ENCODE results near the gene BIRC7. TPM values are rescaled to one million over a fixed set of nuclear protein-coding genes. Genes with fewer than 3 reads are reported as not detected.

Gene BIRC7
- total RNA-seq, 1 donor from 2014 or later: 6.9 TPM

DNA sequence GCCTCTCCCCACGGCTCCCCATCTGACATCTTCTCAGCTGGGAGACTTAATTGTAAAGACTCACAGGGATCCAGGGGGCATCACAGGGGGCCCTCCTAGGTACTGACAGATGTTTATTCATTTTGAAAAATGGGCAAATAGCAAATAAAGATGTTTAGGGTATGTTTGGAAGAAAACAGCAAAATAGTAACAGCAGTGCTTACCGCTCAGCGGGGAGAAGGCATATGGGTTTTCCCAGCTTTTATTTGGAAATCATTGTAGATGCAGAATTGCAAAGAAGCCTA is 2.7 kb upstream of the BIRC7 start:
- Mint-ChIP-seq H3K9me3 (no peaks in the 10 kb centered on the region), H3K27me3 (ENCODE audit: low read depth) (peaks cover 2% of the 10 kb centered on the region), H3K36me3 (ENCODE audit: low read depth) (no peaks in the 10 kb centered on the region), H3K4me1 (peaks cover 57% of the 10 kb centered on the region), H3K4me3 (peak overlapping the region; percentile 31), H3K27ac (ENCODE audit: unreplicated experiment) (no peak overlapping the region)
- DNase-seq (ENCODE audit: low read depth, low spot score): no peak
- TF ChIP-seq, protein P1, sequence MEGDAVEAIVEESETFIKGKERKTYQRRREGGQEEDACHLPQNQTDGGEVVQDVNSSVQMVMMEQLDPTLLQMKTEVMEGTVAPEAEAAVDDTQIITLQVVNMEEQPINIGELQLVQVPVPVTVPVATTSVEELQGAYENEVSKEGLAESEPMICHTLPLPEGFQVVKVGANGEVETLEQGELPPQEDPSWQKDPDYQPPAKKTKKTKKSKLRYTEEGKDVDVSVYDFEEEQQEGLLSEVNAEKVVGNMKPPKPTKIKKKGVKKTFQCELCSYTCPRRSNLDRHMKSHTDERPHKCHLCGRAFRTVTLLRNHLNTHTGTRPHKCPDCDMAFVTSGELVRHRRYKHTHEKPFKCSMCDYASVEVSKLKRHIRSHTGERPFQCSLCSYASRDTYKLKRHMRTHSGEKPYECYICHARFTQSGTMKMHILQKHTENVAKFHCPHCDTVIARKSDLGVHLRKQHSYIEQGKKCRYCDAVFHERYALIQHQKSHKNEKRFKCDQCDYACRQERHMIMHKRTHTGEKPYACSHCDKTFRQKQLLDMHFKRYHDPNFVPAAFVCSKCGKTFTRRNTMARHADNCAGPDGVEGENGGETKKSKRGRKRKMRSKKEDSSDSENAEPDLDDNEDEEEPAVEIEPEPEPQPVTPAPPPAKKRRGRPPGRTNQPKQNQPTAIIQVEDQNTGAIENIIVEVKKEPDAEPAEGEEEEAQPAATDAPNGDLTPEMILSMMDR (conservative IDR thresholded peaks at IDR 0.05): no peak

DNA sequence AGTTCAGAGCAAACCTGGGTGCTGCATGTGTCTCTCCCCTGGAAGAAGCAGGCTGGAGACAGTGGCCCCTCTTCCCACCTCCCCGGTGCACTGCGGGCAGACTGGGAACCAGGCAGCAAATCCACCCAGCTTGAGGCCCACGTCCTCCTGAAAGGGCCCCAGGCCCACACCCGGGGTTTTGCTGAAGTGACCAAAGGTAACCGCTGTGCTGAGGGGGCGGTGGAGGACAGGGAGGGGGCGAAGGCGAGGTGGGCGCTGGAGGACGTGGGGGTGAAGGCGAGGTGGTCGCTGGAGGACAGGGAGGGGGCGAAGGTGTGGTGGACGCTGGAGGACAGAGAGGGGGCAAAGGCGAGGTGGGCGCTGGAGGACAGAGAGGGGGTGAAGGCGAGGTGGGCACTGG is 1.8 kb upstream of the BIRC7 start:
- Mint-ChIP-seq H3K27ac (ENCODE audit: unreplicated experiment) (no peak overlapping the region), H3K27me3 (ENCODE audit: low read depth) (peaks cover 2% of the 10 kb centered on the region), H3K36me3 (ENCODE audit: low read depth) (no peaks in the 10 kb centered on the region), H3K4me3 (no peak overlapping the region), H3K4me1 (peaks cover 53% of the 10 kb centered on the region), H3K9me3 (no peaks in the 10 kb centered on the region)
- DNase-seq (ENCODE audit: low read depth, low spot score): no peak
- TF ChIP-seq, protein P1 (conservative IDR thresholded peaks at IDR 0.05): no peak

DNA sequence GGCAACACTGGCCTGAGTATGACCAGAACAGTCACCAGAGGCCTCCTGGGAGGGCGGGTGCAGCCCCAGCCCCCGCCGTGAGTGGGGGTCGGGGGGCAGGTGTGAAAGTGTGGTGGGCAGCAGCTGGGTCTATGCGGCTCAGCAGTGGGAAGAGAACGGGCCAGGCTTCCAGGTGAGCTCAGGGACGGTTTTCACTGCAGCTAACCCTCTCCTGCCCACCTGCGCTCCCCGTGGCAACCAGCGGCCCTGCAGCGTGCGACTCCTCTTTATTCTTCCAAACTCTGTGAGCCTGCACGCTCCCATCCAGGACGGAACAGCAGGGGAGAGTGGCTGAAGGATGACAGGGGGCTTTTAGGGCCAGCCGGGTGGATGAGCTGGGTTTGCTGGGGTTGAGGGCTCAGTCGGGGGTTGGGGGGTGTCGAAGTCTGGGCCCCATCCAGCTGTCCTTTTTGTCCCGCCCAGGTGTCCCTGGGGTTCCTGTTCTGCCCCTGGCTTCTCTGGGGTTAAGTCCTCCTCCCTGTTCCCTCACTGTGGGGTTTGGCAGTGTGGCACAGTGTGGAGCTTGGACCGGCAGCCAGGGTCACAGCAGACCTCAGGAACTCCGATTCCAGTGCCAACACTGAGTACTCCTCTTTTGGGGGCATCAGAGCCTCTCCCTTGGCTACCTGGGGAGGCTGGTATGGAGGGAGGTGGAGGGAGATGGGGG is 859 bp upstream of the BIRC7 start:
- peaks cover 2% of the 10 kb centered on the region for H3K27me3 Mint-ChIP-seq (ENCODE audit: low read depth)
- H3K4me1 Mint-ChIP-seq: peaks cover 45% of the 10 kb centered on the region
- peak overlapping the region; percentile 38 for H3K4me3 Mint-ChIP-seq
- TF ChIP-seq, protein P1 (conservative IDR thresholded peaks at IDR 0.05): peak; percentile 65
- no peak for DNase-seq (ENCODE audit: low read depth, low spot score)
- H3K27ac Mint-ChIP-seq (ENCODE audit: unreplicated experiment): peak overlapping the region; percentile 57
- H3K9me3 Mint-ChIP-seq: no peaks in the 10 kb centered on the region
- no peaks in the 10 kb centered on the region for H3K36me3 Mint-ChIP-seq (ENCODE audit: low read depth)

DNA sequence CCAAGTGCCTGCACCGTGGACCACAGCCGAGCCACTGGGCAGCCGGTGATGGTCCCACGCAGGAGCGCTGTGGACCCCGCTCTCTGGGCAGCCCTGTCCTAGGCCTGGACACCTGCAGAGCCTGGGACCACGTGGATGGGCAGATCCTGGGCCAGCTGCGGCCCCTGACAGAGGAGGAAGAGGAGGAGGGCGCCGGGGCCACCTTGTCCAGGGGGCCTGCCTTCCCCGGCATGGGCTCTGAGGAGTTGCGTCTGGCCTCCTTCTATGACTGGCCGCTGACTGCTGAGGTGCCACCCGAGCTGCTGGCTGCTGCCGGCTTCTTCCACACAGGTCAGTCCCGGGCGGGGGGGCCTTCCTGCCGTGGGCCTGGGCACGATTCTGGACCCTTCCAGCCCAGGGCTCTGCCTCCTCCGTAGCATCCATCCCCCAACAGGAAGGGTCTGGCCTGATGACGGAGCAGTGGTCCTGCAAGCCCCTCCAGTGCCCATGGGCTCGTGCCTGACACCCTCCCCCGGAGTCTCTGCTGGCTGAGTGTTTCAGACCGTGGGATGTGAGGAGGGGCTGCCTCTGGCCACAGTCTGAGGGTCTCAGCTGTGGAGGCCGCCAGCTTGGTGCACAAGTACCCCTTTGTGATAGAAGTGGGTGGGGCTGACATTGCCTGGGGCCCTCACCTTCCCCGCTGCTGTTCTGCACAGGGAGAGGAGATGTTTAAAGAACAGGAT is 572 bp downstream of the BIRC7 start:
- H3K4me1 Mint-ChIP-seq: peaks cover 30% of the 10 kb centered on the region
- peak overlapping the region; percentile 77 for H3K4me3 Mint-ChIP-seq
- peak overlapping the region; percentile 75 for H3K27ac Mint-ChIP-seq (ENCODE audit: unreplicated experiment)
- peaks cover 2% of the 10 kb centered on the region for H3K27me3 Mint-ChIP-seq (ENCODE audit: low read depth)
- no peaks in the 10 kb centered on the region for H3K9me3 Mint-ChIP-seq
- TF ChIP-seq, protein P1 (conservative IDR thresholded peaks at IDR 0.05): no peak
- peak; percentile 25 for DNase-seq (ENCODE audit: low read depth, low spot score)
- no peaks in the 10 kb centered on the region for H3K36me3 Mint-ChIP-seq (ENCODE audit: low read depth)

DNA sequence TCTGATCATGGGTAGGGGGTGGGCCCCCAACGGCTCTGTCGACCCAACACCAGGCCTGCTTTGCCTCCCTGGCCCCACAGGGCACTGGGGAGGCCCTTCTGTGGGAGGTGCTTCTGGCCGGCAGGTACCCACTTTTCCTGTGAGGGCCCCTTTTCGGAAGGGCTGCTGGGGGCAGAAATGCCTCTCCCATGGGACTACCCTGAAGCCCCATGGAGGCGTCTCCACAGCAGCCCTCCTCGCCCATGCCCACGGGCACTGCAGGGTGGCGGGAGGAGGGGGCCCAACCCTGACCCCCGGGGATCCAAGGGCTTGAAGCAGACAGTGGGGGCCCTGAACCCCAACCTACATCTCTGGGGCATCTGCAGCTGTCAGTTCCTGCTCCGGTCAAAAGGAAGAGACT is 2.3 kb downstream of the BIRC7 start:
- H3K4me3 Mint-ChIP-seq: no peak overlapping the region
- no peak for DNase-seq (ENCODE audit: low read depth, low spot score)
- peaks cover 24% of the 10 kb centered on the region for H3K4me1 Mint-ChIP-seq
- H3K27ac Mint-ChIP-seq (ENCODE audit: unreplicated experiment): no peak overlapping the region
- H3K27me3 Mint-ChIP-seq (ENCODE audit: low read depth): peaks cover 2% of the 10 kb centered on the region
- H3K36me3 Mint-ChIP-seq (ENCODE audit: low read depth): no peaks in the 10 kb centered on the region
- H3K9me3 Mint-ChIP-seq: no peaks in the 10 kb centered on the region
- TF ChIP-seq, protein P1 (conservative IDR thresholded peaks at IDR 0.05): no peak
